ENCODE measurements around the gene PHKB.
"Not testable (repeated sequence)": the region's sequence is repeated elsewhere in the genome, so short reads cannot be mapped to it uniquely, and the experiment has no call there.

PHKB gene

DNA sequence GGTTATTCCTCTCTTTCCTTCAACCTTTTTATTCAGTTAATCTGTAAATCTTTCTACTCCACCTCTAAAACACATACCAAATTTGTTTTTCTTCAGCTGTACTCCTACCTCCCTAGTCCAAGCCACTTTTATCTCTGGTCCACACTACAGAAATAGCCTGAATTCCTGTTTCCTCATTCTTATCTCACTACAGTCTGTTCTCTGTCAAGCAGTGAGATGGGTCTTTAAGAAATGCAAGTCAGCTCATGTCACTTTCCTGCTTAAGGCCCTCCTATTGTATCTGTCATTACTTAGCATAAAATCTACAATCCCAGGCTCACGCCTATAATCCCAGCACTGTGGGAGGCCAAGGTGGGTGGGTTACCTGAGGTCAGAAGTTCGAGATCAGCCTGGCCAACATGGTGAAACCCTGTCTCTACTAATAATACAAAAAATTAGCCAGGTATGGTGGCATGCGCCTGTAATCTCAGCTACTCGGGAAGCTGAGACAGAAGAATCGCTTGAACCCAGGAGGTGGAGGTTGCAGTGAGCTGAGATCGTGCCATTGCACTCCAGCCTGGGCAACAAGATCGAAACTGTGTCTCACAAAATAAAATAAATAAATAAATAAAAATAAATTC lies 7.0 kb downstream of the PHKB start:
- DNase-seq (ENCODE audit: insufficient read length, low spot score); FAIRE-seq: not testable (repeated sequence)

DNA sequence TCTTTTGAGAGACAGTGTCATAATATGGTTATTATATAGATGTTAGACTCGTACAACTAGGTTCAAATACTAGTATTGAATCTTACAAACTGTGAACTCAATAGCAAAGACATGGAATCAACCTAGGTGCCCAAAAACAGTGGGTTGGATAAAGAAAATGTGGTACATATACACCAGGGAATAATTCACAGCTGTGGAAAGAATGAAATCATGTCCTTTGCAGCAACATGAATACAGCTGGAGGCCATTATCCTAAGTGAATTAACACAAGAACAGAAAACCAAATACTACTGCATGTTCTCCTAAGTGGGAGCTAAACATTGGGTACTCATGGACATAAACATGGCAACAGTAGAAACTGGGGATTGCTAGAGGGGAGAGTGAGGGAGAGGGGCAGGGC lies 8.1 kb downstream of the PHKB start:
- DNase-seq (ENCODE audit: insufficient read length, low spot score): no peak
- FAIRE-seq: peak; percentile 4

DNA sequence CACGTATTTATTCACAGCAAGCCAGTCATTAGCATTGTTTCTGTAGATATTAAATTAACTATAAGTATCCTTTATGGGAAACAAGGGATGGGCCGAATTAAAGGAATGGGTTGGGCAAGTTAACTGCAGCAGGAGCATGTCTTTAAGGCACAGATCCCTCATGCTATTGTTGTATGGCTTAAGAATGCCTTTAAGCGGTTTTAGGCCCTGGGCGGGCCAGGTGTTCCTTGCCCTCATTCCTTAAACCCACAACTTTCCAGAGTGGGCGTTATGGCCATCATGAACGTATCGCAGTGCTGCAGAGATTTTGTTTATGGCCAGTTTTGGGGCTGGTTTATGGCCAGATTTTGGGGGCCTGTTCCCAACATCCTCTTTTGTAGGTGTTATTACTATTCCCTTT lies 9.1 kb downstream of the PHKB start:
- DNase-seq (ENCODE audit: insufficient read length, low spot score) (no peak), FAIRE-seq (no peak)

DNA sequence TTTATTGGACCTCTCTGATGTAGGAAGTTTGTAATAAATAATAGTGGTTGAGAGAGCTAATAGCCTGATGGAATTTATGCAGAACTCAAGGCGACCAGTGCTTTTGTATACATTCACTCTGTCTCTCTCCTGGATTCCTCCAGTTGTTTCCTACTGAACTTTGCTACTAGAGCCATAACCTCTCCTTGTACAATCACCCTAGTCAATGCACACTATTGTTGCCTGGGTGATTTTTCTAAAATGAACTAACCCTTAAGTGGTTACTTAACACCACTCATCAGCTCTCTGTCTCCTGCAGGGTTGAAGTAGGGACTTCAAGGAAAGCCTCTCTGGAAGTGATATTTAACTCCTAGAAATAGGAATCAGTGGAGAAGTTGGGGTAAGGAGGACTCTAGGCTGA lies 9.7 kb downstream of the PHKB start:
- DNase-seq (ENCODE audit: insufficient read length, low spot score): no peak
- FAIRE-seq: no peak

DNA sequence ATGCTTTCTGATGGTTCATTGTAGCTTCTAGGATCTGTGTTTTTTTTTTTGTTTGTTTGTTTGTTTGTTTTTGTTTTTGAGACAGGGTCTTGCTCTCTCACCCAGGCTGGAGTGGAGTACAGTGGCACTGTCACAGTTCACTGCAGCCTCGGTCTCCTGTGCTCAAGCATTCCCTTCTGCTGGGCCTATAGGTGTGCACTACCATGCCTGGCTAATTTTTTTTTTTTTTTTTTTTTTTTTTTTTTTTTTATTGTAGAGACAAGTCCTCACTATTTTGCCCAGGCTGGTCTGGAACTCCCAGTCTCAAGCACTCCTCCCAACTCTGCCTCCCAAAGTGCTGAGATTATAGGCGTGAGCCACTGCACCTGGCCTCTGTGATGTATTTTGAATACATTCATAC lies 11.9 kb downstream of the PHKB start:
- not testable (repeated sequence) for DNase-seq (ENCODE audit: insufficient read length, low spot score); FAIRE-seq

DNA sequence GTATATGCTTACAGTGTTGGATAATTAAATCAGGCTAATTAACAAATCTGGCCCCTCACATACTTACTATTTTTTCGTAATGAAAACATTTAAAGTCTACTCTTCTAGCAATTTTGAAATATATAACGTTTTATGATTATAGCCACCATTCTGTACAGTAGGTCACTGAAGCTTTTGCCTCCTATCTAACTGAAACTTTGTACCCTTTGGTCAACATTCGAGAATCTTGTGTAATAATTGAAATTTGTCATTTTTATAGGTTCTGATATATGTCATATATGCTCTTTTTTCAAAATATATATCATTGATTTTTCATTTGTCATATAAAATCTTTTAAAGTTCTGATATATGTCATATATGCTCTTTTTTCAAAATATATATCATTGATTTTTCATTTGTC lies 12.7 kb downstream of the PHKB start:
- FAIRE-seq (no peak), DNase-seq (ENCODE audit: insufficient read length, low spot score) (no peak)

DNA sequence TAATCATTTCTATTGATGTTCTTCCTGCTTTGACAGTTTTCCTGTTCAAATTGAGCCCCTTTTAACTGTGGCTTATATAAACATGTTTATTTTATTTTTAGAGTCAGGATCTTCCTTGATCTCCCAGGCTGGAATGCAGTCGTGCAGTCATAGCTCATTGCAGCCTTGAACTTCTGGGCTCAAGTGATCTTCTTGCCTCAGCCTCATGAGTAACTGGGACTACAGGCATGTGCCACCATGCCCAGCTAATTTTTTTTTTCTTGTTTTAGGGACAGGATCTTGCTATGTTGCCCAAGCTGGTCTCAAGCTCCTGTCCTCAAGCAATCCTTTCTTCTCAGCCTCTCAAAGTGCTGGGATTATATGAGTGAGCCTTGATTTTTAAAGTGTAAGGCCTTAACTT lies 14.7 kb downstream of the PHKB start:
- DNase-seq (ENCODE audit: insufficient read length, low spot score) (no peak), FAIRE-seq (no peak)

DNA sequence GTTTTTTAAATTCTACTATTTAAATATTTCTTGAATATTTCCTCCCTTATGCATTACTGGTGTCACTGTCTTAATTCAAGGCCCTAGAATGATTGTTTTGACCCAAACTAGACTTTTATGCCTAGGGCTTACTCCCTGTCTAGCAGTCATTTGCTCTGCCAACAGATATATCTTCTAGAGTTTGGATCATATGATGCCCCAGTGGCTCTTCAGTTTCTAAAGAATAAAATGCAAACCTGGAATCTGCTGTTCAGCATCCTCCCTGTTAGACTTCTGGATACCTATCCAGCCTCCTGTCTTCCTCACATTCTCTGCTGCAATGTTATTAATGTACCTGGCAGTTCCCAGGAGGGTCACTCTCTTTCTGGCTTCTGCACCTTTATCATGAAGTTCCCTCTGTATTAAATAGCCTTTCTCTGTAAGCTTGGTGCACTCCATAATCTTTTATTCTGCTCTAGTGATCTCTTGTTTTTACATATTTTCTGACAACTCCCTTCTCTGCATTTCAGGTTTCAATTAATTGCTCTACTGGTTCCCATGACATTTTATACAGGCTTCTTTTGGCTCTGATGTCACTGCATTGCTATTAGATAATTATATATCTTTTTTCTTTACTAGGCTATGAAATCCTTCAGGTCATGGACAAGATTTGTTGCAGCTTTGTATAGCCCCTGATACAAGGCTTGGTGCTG lies 15.7 kb downstream of the PHKB start:
- FAIRE-seq: peak; percentile 42
- DNase-seq (ENCODE audit: insufficient read length, low spot score): no peak

DNA sequence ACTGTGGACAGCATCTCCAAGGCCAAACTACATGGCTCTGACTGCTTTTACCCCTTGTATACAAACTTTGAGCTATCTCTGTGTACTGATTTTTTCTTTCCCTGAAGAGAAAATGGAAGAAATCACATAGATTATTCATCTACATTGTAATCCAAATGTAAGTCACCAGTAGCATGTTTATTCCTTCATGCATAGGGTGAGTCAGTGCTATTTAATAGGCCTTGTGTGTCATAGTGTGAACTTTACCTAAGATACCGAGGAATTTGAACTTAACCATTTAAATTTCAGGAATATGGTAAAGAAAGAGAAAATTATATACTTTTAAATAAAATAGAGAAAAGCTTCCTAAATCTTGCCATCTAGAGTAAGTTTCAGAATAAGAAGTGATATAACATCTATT lies 16.5 kb downstream of the PHKB start:
- DNase-seq (ENCODE audit: insufficient read length, low spot score) (no peak), FAIRE-seq (no peak)

DNA sequence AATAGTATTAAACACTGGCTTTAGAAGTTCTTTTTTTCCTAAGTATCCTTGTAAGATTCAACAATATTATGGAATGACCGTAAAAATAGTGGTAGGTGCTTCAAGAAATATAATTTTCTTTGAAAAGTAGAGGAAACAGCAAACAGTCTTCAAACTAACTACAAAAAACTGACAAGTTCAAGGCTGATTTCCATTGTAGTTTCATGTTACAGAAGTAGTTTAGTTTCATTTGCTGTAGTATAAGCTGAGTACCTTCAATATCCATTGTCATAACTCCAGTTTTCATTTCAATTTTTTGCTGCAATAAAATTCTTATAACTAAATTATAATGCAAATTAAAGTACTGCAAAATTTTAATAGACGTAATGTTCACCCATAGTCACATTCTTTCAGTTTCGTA lies 19.3 kb downstream of the PHKB start:
- FAIRE-seq (peak; percentile 73), DNase-seq (ENCODE audit: insufficient read length, low spot score) (no peak)

DNA sequence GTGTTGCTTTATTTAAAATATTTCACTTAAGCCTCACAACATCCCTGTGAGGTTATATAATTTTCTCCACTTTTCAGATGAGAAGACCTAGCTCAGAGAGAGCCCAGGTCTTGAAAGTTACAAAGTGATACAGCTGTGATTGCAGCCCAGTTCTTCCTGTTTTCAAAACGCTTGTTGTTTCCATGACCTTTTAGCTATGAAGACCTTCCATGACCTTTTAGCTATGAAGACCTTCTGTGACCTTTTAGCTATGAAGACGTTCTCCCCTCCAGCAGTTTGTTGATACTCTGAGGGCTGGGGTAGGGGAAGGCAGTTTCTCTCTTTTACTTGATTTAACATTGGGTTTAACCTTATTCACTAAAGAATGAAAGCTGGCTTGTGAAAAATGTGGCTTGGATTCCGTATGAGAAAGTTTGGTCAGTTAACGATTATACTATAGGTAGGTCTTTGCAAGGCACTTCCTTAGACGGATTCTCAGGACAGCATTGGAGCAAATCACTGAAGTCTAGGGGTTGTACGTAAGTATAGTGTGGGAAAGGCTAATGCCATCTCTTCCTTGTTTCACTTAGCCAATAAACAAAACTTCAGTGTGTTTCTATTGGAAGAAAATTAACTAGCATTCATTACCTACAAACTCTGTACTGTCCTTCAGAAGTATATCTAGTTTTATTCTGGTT lies 20.7 kb downstream of the PHKB start:
- no peak for DNase-seq (ENCODE audit: insufficient read length, low spot score)
- FAIRE-seq: peak; percentile 81

DNA sequence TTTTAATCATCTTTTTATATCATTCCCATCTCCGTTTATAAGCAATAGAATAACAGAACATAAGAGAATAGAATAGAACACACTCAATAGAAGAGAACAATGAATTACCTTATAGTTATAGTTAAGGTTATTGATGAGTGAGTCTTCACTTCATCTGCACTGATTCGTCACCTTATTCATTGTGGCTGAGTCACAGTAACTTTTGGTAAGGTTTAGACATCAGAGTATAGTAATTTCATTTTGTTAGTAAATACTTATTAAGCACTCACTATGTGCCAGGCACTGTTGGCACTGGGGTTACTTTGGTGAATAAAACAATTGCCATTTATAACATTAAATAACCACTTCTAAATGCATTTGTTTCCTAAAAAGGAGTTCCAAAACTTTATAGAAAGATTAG lies 22.5 kb downstream of the PHKB start:
- FAIRE-seq (no peak), DNase-seq (ENCODE audit: insufficient read length, low spot score) (no peak)

DNA sequence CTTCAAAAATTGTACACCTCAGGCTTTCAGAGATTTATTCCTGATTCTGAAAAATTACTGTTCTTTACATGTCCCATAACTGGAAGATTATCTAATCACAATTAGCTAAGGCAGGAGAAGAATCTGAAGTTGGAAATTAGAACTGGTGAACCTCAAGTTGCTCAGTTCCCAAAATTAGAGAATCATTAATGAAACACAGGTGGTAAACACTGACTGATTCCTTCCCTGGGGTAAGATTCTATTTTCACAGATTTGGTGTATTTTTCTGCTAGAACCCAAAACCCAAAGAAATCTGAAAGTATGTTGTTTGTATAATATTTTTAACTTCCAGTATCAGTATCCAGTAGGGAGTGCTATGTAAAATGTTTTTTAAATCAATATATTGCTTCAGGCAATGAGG lies 25.7 kb downstream of the PHKB start:
- peak; percentile 64 for FAIRE-seq

DNA sequence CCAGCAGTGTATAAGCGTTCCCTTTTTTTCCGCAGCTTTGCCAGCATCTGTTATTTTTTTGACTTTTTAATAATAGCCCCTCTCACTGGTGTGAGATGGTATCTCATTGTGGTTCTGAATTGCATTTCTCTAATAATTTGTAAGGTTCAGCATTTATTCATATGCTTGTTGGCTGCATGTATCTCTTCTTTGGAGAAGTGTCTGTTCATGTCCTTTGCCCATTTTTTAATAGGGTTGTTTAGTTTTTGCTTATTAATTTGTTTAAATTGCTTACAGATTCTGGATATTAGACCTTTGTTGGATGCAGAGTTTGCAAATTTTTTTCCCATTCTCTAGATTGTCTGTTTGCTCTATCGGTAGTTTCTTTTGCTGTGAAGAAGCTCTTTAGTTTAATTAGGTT lies 26.9 kb downstream of the PHKB start:
- DNase-seq (ENCODE audit: insufficient read length, low spot score): no peak
- FAIRE-seq: no peak

More for the DNA sequence above, 25.7 kb downstream of the PHKB start:
- DNase-seq (ENCODE audit: insufficient read length, low spot score): no peak

DNA sequence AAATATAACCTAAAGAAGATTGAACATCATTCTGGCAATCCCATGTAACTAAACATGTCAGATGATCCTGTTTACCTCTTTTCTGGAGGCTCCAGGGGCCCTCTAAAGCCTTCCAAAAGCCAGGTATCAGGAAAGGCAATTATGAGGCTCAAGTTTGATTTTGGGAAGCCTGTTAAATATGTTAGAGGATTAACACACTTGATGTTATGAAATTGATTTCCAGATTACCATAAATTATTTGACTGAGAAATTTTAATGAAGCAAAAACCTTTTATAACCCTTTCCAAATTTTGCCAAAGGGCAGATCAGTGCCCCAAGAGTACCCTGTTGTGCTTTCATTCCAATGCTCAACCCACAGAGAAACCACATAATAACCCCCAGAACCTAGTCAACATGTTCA lies 29.3 kb downstream of the PHKB start:
- no peak for FAIRE-seq

DNA sequence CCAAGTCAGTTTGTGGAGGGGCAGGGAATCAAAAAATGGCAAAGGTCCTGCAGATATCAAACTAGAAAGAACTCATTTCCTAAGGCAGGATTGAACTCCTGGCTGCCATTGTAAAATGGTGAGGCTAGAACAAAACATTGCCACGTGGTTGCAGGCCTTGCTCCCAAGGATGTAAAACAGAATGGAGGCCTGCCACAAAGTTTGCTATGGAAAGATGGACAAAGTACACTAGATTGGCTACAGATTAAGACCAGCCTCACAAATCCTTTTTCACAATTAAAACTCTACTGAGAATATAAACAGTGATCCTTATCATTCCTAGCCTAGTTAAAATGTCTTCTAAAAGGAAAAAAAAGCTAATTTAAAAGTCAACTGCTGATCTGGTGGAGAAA lies 30.9 kb downstream of the PHKB start:
- no peak for DNase-seq (ENCODE audit: insufficient read length, low spot score)
- FAIRE-seq: peak; percentile 68

More for the DNA sequence above, 29.3 kb downstream of the PHKB start:
- no peak for DNase-seq (ENCODE audit: insufficient read length, low spot score)

DNA sequence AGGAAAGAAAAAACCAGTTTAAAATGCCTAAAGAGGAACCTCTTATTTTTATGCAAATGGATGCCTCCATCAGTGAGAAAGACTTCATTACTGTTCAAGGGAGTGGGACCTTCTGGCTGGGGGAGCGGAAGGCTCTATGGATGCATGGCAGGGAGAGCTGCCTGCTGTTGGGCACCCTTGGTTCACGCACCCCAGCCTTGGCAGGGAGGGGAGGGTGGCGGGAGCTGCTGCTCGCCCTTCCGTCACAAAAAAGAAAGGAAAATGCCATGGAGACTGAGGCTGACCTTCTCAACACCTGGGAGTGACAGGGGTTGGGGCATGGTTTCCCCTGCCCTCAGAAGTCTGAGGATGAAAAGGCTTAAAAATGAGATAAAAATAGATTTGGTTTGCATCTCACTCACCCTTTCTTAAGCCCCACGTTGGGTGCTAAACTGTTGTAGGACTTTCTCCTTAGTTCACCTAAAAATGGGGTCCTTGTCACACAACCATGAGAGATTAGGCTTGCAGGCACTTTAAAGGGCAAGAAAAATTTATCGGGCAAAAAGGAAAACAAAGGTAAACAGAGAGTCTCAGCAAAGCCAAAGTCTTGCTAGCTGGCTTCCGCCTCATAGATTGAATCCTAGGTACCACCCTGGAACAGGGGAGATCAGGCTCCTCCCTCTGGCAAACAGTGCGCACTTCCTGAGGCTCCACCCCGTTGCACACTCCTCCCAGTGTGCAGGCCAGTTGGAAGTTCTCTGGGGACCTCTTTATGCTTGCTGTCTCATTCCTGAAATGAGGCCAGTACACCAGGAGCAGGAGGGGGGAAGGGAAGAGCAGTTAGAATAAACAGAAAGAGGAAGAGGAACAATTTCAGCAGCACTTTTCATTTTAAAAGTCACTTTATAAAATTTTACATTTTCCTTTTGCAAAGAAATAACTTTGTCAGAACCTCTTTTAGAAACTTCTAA lies 31.6 kb downstream of the PHKB start:
- FAIRE-seq (peak; percentile 93), DNase-seq (ENCODE audit: insufficient read length, low spot score) (no peak)

DNA sequence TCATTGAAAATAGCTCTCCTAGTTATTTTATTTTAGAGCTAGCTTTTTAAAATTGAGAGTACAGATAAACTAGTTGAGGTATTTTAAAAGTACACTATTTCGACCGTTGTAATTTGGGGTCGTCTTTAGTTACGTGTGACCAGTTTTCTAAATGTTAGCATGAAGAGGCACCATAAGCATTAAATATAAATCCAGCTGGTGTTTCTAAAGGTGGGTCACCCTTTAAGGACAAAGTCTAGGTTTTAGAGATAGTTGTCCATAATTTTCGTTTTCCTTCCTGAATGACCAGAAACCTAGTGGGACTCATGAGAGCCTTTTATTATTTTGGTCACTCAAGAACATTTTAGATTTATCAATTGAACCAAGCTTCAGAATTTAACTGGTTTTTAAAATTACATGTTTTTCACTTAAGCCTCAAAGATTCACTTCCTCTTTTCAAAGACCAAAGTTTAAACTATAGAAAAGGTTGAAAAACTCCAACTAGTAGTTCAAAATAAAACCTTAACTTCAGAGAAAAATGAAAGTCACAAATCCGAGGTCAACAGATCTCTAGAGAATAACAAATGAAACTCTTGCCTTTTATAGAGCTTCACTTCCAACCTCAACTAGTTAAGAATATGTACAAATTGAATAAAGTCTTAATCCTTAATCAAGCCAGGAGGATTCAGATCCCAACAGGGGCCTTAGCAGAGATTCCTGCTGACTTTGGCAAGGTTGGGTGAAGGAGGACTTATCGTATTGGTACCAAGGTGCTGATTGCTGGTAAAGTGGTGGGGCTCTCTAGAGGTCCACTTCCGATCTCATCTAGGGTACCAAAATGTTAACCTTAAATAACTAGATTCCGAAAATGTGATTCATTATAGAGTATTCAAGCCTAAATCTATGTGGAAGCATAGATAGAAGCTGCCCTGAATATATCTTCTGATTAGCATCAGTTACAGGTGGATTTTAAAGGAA lies 32.5 kb downstream of the PHKB start:
- FAIRE-seq (no peak), DNase-seq (ENCODE audit: insufficient read length, low spot score) (no peak)

DNA sequence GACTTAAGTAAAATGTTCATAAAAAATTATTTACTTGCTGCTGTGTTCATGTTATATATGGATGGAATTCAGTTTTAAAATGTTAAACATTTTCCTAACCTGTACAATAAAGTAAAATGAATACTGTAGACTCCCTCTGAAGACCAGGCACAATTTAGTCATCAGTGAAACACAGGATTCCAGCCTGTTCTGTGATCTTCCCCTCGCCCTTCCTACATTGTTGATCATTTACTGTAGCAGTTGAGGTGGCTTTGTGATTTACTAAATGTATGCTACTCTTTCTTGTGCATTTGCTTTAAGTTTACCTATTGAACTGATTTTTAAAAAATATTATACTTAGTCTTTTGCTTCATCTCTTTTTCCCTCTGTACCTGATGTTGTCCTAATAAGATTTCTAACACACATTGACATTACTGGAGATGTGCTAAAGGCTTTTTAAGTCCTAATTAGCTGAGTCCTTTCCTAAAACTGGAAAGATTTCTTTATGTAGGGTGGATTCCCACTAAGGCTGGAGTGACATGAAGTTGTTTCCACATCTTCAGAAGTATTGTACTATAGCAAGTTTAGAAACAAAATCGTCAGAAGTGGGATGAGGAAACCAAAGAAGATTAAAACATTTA lies 38.1 kb downstream of the PHKB start:
- peak; percentile 33 for FAIRE-seq

More for the DNA sequence above, 38.1 kb downstream of the PHKB start:
- no peak for DNase-seq (ENCODE audit: insufficient read length, low spot score)

Measured in GM19239 (cell line).